Measurements from ENCODE around the gene MCIDAS. TPM values are rescaled to one million over a fixed set of nuclear protein-coding genes. Genes with fewer than 3 reads are reported as not detected.

MCIDAS gene
- total and polyA plus RNA-seq, 2 experiments from 2014 or later = 0.49 TPM; not detected in 1

DNA sequence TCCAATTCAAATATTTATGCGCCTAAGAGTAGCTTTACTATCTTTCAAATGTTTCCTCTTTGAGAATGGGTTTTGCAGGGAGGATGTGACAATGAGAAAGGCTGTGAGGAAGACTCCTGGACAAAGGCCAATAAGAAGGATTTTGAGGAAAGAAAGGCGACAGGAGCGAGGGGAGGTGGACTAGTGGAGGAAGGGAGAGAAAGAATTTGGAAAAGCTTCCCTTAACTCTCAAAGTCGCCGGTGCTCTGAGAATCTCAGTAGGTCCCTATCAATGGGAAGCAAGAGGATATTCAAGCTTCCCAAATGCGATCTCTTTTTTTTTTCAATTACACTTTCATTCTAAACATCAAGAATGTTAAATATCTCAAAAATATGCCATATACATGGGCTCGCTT is 51.3 kb downstream of the MCIDAS start:
- Histone ChIP-seq H3K9me3 (ENCODE audit: low read depth) (no peaks in the 10 kb centered on the region), H3K4me1 (ENCODE audit: low read depth) (peaks cover 4% of the 10 kb centered on the region), H3K27me3 (peaks cover 79% of the 10 kb centered on the region), H3K27ac (no peak overlapping the region), H3K4me3 (peak overlapping the region; percentile 25), H3K36me3 (no peaks in the 10 kb centered on the region)
- DNase-seq (ENCODE audit: low read depth in 1 of 2, low spot score in 1 of 2) = no peak
- TF ChIP-seq, protein P1, sequence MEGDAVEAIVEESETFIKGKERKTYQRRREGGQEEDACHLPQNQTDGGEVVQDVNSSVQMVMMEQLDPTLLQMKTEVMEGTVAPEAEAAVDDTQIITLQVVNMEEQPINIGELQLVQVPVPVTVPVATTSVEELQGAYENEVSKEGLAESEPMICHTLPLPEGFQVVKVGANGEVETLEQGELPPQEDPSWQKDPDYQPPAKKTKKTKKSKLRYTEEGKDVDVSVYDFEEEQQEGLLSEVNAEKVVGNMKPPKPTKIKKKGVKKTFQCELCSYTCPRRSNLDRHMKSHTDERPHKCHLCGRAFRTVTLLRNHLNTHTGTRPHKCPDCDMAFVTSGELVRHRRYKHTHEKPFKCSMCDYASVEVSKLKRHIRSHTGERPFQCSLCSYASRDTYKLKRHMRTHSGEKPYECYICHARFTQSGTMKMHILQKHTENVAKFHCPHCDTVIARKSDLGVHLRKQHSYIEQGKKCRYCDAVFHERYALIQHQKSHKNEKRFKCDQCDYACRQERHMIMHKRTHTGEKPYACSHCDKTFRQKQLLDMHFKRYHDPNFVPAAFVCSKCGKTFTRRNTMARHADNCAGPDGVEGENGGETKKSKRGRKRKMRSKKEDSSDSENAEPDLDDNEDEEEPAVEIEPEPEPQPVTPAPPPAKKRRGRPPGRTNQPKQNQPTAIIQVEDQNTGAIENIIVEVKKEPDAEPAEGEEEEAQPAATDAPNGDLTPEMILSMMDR (IDR thresholded peaks at IDR 0.05; ENCODE audit: low read depth, low read length) = no peak

GRCh38 chr5:55173687-55174230 is 53.4 kb downstream of the MCIDAS start:
- no peak overlapping the region for H3K27ac ChIP-seq
- H3K4me3 ChIP-seq = peak overlapping the region; percentile 39
- no peaks in the 10 kb centered on the region for H3K9me3 ChIP-seq (ENCODE audit: low read depth)
- peaks cover 58% of the 10 kb centered on the region for H3K27me3 ChIP-seq
- peaks cover 4% of the 10 kb centered on the region for H3K4me1 ChIP-seq (ENCODE audit: low read depth)
- H3K36me3 ChIP-seq = no peaks in the 10 kb centered on the region
- DNase-seq (ENCODE audit: low read depth in 1 of 2, low spot score in 1 of 2) = no peak
- TF ChIP-seq, protein P1 (IDR thresholded peaks at IDR 0.05; ENCODE audit: low read depth, low read length) = no peak

DNA sequence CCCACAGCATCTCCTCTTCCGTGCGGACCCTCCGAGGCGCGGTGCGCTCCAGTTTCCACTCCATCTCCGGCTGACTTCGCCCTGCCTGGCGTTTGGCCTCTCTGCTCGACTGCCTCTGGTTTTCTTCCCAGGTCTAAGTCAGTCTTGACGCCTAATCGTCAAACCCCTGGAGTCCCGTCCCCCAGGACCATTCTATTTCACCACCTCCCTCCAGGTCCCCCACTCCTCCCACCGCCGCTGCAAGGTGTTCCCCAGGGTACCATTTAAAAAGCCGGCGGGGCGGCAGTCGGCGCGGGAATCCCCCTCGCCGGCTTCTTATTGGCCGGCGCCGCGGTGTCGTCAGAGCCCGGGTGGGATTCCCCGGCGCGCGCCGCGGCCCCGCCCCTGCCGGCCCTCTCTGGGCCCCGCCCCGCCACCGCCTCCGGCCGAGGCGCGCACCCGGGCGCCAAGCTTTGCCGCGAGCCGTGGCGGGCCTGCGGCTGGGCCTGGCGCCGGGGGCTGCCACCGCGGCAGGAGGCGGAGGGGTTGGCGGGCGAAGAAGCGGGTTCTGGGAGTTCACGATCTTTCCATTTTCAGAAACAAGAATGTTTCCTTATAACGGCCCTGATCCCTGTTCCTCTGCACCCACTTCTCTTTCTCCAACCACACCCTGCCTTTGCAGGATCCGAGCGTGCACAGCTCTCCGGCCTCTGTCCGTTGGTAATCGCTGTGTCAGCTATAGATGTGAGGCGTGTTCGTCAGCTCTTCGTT is 54.0 kb downstream of the MCIDAS start, which contains the start of gene CDC20B:
Gene CDC20B, minus strand, starts transcription at position 241 of the 750 bp plus-strand sequence. Its CDS starts 177 bp downstream, at position 64.
- TF ChIP-seq, protein P1 (IDR thresholded peaks at IDR 0.05; ENCODE audit: low read depth, low read length) = no peak
- H3K27me3 ChIP-seq = peaks cover 52% of the 10 kb centered on the region
- no peak within 1 kb of the TSS for H3K27ac ChIP-seq

GRCh38 chr5:55172051-55172899 is 54.8 kb downstream of the MCIDAS start:
- Histone ChIP-seq H3K9me3 (ENCODE audit: low read depth) (no peaks in the 10 kb centered on the region), H3K36me3 (no peaks in the 10 kb centered on the region), H3K27ac (no peak overlapping the region), H3K4me1 (ENCODE audit: low read depth) (peaks cover 4% of the 10 kb centered on the region), H3K4me3 (peak overlapping the region; percentile 39), H3K27me3 (peaks cover 44% of the 10 kb centered on the region)
- peak; percentile 82 to 88 for DNase-seq (ENCODE audit: low read depth in 1 of 2, low spot score in 1 of 2)
- TF ChIP-seq, protein P1 (IDR thresholded peaks at IDR 0.05; ENCODE audit: low read depth, low read length) = peak; percentile 74

More for the DNA sequence above, 54.0 kb downstream of the MCIDAS start, which contains the start of gene CDC20B:
- peaks cover 4% of the 10 kb centered on the region for H3K4me1 ChIP-seq (ENCODE audit: low read depth)
- H3K4me3 ChIP-seq = peak within 1 kb of the TSS; percentile 39
- H3K36me3 ChIP-seq = no peaks in the 10 kb centered on the region
- no peaks in the 10 kb centered on the region for H3K9me3 ChIP-seq (ENCODE audit: low read depth)
- DNase-seq (ENCODE audit: low read depth in 1 of 2, low spot score in 1 of 2) = peak; percentile 77 to 93

GRCh38 chr5:55171471-55171870 is 55.6 kb downstream of the MCIDAS start:
- H3K36me3 ChIP-seq = no peaks in the 10 kb centered on the region
- no peak overlapping the region for H3K27ac ChIP-seq
- no peak overlapping the region for H3K4me3 ChIP-seq
- no peaks in the 10 kb centered on the region for H3K9me3 ChIP-seq (ENCODE audit: low read depth)
- H3K27me3 ChIP-seq = peaks cover 36% of the 10 kb centered on the region
- H3K4me1 ChIP-seq (ENCODE audit: low read depth) = peaks cover 4% of the 10 kb centered on the region
- TF ChIP-seq, protein P1 (IDR thresholded peaks at IDR 0.05; ENCODE audit: low read depth, low read length) = no peak
- no peak for DNase-seq (ENCODE audit: low read depth in 1 of 2, low spot score in 1 of 2)
